Activated CD8-positive, alpha-beta memory T cell treated with anti-CD3 and anti-CD28 coated beads, Interleukin-2, amount 10 ng/mL, durations not matched to agents 7 days and 5 days (primary cell): Measurements from ENCODE around the gene MINK1. TPM values are rescaled to one million over a fixed set of nuclear protein-coding genes. Genes with fewer than 3 reads are reported as not detected.
"Not testable (repeated sequence)": the region's sequence is repeated elsewhere in the genome, so short reads cannot be mapped to it uniquely, and the experiment has no call there.

Experiments used
- ATAC-seq: fragments of 150-1000 bp; cut with Tn5 transposase; one replicate; pipeline ENCODE4 v1.10.0; 2021; ENCODE audit warnings: moderate library complexity
- CTCF ChIA-PET: fragments of 350-600 bp; sonication (Branson Sonifier 250); formaldehyde crosslinking; loops from one replicate; lab custom pipeline; 2021; ENCODE audit warnings: antibody characterized with exemption; lab: Charles Lee
- DNase-seq: peaks from one replicate; pipeline ENCODE4 v3.0.0-alpha.2; 2020
- H3K27ac Mint-ChIP-seq: one replicate; pipeline ENCODE4 v1.8.0; 2021; ENCODE audit warnings: mild to moderate bottlenecking, mixed read lengths
- H3K27me3 Mint-ChIP-seq: one replicate; pipeline ENCODE4 v1.8.0; 2021; ENCODE audit warnings: mixed read lengths
- H3K36me3 Mint-ChIP-seq: one replicate; pipeline ENCODE4 v1.8.0; 2021; ENCODE audit warnings: mild to moderate bottlenecking, mixed read lengths
- H3K4me1 Mint-ChIP-seq: one replicate; pipeline ENCODE4 v1.8.0; 2021; ENCODE audit warnings: mixed read lengths
- H3K4me3 Mint-ChIP-seq: one replicate; pipeline ENCODE4 v1.8.0; 2021; ENCODE audit warnings: mild to moderate bottlenecking, moderate library complexity, mixed read lengths
- H3K9me3 Mint-ChIP-seq: one replicate; pipeline ENCODE4 v1.8.0; 2022; ENCODE audit warnings: low read depth, mixed read lengths
- total RNA-seq, 2 experiments: library from RNA; stranded (reverse); gene quantifications; one replicate each; pipeline ENCODE4 v1.2.3, GENCODE V29; 2021

The MINK1 gene
- total RNA-seq, 2 experiments from 2014 or later = 87.4 to 107 TPM

GRCh38 chr17:4857347-4857746, 24.2 kb downstream of the MINK1 start:
- H3K36me3 Mint-ChIP-seq = peaks cover 15% of the 10 kb centered on the region
- H3K4me3 Mint-ChIP-seq, H3K9me3 Mint-ChIP-seq, H3K27me3 Mint-ChIP-seq, ATAC-seq, DNase-seq: not testable (repeated sequence)
- CTCF ChIA-PET = interaction anchor here (1.8 kb wide), 1 partner anchor 17 kb away, joined by 5 read pairs; no protein-coding TSS in a partner anchor
- peak overlapping the region; percentile 11 for H3K27ac Mint-ChIP-seq
- H3K4me1 Mint-ChIP-seq = peaks cover 11% of the 10 kb centered on the region

- Mint-ChIP-seq H3K4me1 (peaks cover 10% of the 10 kb centered on the region), H3K36me3 (peaks cover 15% of the 10 kb centered on the region), H3K27ac (no peak overlapping the region), H3K9me3 (no peaks in the 10 kb centered on the region), H3K4me3 (no peak overlapping the region), H3K27me3 (no peaks in the 10 kb centered on the region)
- DNase-seq (no peak), ATAC-seq (no peak)
- CTCF ChIA-PET = interaction anchor here (0.6 to 1.8 kb wide), 4 partner anchors 9 to 22 kb away, joined by 3 to 5 read pairs (median 4); no protein-coding TSS in a partner anchor
These were observed 25.1 kb downstream of the MINK1 start for GRCh38 chr17:4858068-4858881.

- no peaks in the 10 kb centered on the region for H3K9me3 Mint-ChIP-seq
- H3K36me3 Mint-ChIP-seq = peaks cover 15% of the 10 kb centered on the region
- no peak overlapping the region for H3K4me3 Mint-ChIP-seq
- peaks cover 7% of the 10 kb centered on the region for H3K4me1 Mint-ChIP-seq
- CTCF ChIA-PET = no interaction called here
- ATAC-seq = no peak
- H3K27ac Mint-ChIP-seq = no peak overlapping the region
- DNase-seq = no peak
- H3K27me3 Mint-ChIP-seq = no peaks in the 10 kb centered on the region
These were observed 25.7 kb downstream of the MINK1 start for GRCh38 chr17:4858882-4859260.

- Mint-ChIP-seq H3K4me3 (no peak overlapping the region), H3K27me3 (no peaks in the 10 kb centered on the region), H3K36me3 (peaks cover 8% of the 10 kb centered on the region), H3K9me3 (no peaks in the 10 kb centered on the region), H3K4me1 (peaks cover 7% of the 10 kb centered on the region), H3K27ac (no peak overlapping the region)
- CTCF ChIA-PET = no interaction called here
- DNase-seq = no peak
- ATAC-seq = no peak
These were observed 26.9 kb downstream of the MINK1 start for GRCh38 chr17:4859816-4860625.

- Mint-ChIP-seq H3K4me3 (no peak overlapping the region), H3K27ac (no peak overlapping the region), H3K9me3 (no peaks in the 10 kb centered on the region), H3K4me1 (peaks cover 7% of the 10 kb centered on the region), H3K36me3 (peaks cover 8% of the 10 kb centered on the region), H3K27me3 (no peaks in the 10 kb centered on the region)
- ATAC-seq (no peak), DNase-seq (no peak)
- CTCF ChIA-PET = interaction anchor here (1.1 kb wide), 1 partner anchor 20 kb away, joined by 5 read pairs; no protein-coding TSS in a partner anchor
These were observed 27.5 kb downstream of the MINK1 start for GRCh38 chr17:4860651-4861050.

GRCh38 chr17:4861052-4861451, 27.9 kb downstream of the MINK1 start:
- H3K4me3 Mint-ChIP-seq = no peak overlapping the region
- H3K27me3 Mint-ChIP-seq = no peaks in the 10 kb centered on the region
- ATAC-seq (no peak), DNase-seq (no peak)
- H3K27ac Mint-ChIP-seq = no peak overlapping the region
- peaks cover 7% of the 10 kb centered on the region for H3K4me1 Mint-ChIP-seq
- peaks cover 8% of the 10 kb centered on the region for H3K36me3 Mint-ChIP-seq
- CTCF ChIA-PET = interaction anchor here (1.1 kb wide), 2 partner anchors 11 to 20 kb away, joined by 3 to 5 read pairs; no protein-coding TSS in a partner anchor
- H3K9me3 Mint-ChIP-seq = no peaks in the 10 kb centered on the region

GRCh38 chr17:4862720-4863119, 29.6 kb downstream of the MINK1 start:
- H3K27ac Mint-ChIP-seq = no peak overlapping the region
- no peaks in the 10 kb centered on the region for H3K27me3 Mint-ChIP-seq

GRCh38 chr17:4863321-4863720, 30.2 kb downstream of the MINK1 start:
- H3K9me3 Mint-ChIP-seq = no peaks in the 10 kb centered on the region
- H3K27me3 Mint-ChIP-seq = no peaks in the 10 kb centered on the region
- peaks cover 4% of the 10 kb centered on the region for H3K36me3 Mint-ChIP-seq
- H3K4me1 Mint-ChIP-seq = peaks cover 3% of the 10 kb centered on the region
- H3K27ac Mint-ChIP-seq = peak overlapping the region; percentile 8
- ATAC-seq (no peak), DNase-seq (no peak)
- CTCF ChIA-PET = no interaction called here
- no peak overlapping the region for H3K4me3 Mint-ChIP-seq

More at GRCh38 chr17:4862720-4863119, 29.6 kb downstream of the MINK1 start:
- Mint-ChIP-seq H3K4me1 (peaks cover 5% of the 10 kb centered on the region), H3K4me3 (no peak overlapping the region), H3K36me3 (peaks cover 4% of the 10 kb centered on the region), H3K9me3 (no peaks in the 10 kb centered on the region)
- no peak for DNase-seq
- CTCF ChIA-PET = no interaction called here
- no peak for ATAC-seq

GRCh38 chr17:4867535-4867934, 34.4 kb downstream of the MINK1 start:
- DNase-seq, H3K4me1 Mint-ChIP-seq, H3K9me3 Mint-ChIP-seq, H3K36me3 Mint-ChIP-seq, H3K4me3 Mint-ChIP-seq, H3K27me3 Mint-ChIP-seq, ATAC-seq, H3K27ac Mint-ChIP-seq: not testable (repeated sequence)
- CTCF ChIA-PET = interaction anchor here (0.9 to 1.5 kb wide), 3 partner anchors 9 to 20 kb away, joined by 3 to 4 read pairs (median 4); no protein-coding TSS in a partner anchor

- ATAC-seq, H3K9me3 Mint-ChIP-seq, CTCF ChIA-PET, H3K4me3 Mint-ChIP-seq, H3K27ac Mint-ChIP-seq, H3K36me3 Mint-ChIP-seq, H3K27me3 Mint-ChIP-seq, DNase-seq, H3K4me1 Mint-ChIP-seq: not testable (repeated sequence)
These were observed 36.2 kb downstream of the MINK1 start for GRCh38 chr17:4869058-4869998.

GRCh38 chr17:4870855-4871254, 37.7 kb downstream of the MINK1 start:
- H3K27ac Mint-ChIP-seq = no peak overlapping the region
- H3K27me3 Mint-ChIP-seq = no peaks in the 10 kb centered on the region
- H3K4me1 Mint-ChIP-seq = peaks cover 2% of the 10 kb centered on the region
- DNase-seq (no peak), ATAC-seq (no peak)
- H3K36me3 Mint-ChIP-seq = peaks cover 6% of the 10 kb centered on the region
- CTCF ChIA-PET = no interaction called here
- no peak overlapping the region for H3K4me3 Mint-ChIP-seq
- H3K9me3 Mint-ChIP-seq = no peaks in the 10 kb centered on the region

- no peaks in the 10 kb centered on the region for H3K27me3 Mint-ChIP-seq
- no peak overlapping the region for H3K27ac Mint-ChIP-seq
- ATAC-seq = no peak
- peaks cover 2% of the 10 kb centered on the region for H3K4me1 Mint-ChIP-seq
- no peaks in the 10 kb centered on the region for H3K9me3 Mint-ChIP-seq
- CTCF ChIA-PET = no interaction called here
- H3K36me3 Mint-ChIP-seq = peaks cover 6% of the 10 kb centered on the region
- no peak overlapping the region for H3K4me3 Mint-ChIP-seq
- DNase-seq = no peak
These were observed 39.6 kb downstream of the MINK1 start for GRCh38 chr17:4872786-4873185.

- Mint-ChIP-seq H3K4me1 (no peaks in the 10 kb centered on the region), H3K36me3 (peaks cover 3% of the 10 kb centered on the region), H3K27ac (no peak overlapping the region), H3K4me3 (no peak overlapping the region), H3K9me3 (no peaks in the 10 kb centered on the region), H3K27me3 (no peaks in the 10 kb centered on the region)
- ATAC-seq (no peak), DNase-seq (no peak)
- CTCF ChIA-PET = no interaction called here
These were observed 43.9 kb downstream of the MINK1 start for GRCh38 chr17:4877089-4877488.
